ENCODE data around the gene PDE8A. TPM values are rescaled to one million over a fixed set of nuclear protein-coding genes. Genes with fewer than 3 reads are reported as not detected.

The PDE8A gene
- total RNA-seq, 1 donor from 2014 or later, result 32.3 TPM

DNA sequence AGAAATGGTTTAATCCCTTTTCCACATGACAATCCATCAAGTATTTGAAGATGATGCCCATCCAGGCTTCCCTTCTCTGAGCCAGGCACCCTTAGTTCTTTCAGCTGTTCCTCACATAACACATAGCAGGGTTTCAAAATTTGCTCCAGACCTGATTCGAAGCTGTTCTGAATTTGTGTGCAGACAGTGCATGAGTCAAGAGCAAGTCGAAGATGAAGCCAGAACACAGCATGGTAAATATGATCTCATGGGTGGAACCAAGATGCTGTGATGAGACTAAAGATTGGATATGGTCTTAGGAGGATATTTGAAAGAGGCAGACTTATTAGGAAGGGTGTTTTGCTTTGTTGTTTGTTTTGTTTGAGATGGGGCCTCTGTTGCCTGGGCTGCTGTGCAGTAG, 32.6 kb upstream of the PDE8A start:
- intact Hi-C loops (cut with micrococcal nuclease), result no loop called here
- peaks cover 6% of the 10 kb centered on the region for H3K27me3 Mint-ChIP-seq
- ChIA-PET CTCF (no interaction called here), POLR2A (no interaction called here)
- no peaks in the 10 kb centered on the region for H3K36me3 Mint-ChIP-seq (ENCODE audit: low read depth)
- no peaks in the 10 kb centered on the region for H3K9me3 Mint-ChIP-seq
- ATAC-seq (ENCODE audit: low read depth) (no peak), DNase-seq (no peak)
- no peak overlapping the region for H3K4me3 Mint-ChIP-seq
- TF ChIP-seq, protein P1, sequence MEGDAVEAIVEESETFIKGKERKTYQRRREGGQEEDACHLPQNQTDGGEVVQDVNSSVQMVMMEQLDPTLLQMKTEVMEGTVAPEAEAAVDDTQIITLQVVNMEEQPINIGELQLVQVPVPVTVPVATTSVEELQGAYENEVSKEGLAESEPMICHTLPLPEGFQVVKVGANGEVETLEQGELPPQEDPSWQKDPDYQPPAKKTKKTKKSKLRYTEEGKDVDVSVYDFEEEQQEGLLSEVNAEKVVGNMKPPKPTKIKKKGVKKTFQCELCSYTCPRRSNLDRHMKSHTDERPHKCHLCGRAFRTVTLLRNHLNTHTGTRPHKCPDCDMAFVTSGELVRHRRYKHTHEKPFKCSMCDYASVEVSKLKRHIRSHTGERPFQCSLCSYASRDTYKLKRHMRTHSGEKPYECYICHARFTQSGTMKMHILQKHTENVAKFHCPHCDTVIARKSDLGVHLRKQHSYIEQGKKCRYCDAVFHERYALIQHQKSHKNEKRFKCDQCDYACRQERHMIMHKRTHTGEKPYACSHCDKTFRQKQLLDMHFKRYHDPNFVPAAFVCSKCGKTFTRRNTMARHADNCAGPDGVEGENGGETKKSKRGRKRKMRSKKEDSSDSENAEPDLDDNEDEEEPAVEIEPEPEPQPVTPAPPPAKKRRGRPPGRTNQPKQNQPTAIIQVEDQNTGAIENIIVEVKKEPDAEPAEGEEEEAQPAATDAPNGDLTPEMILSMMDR (IDR thresholded peaks at IDR 0.05), result no peak
- no peak overlapping the region for H3K27ac Mint-ChIP-seq
- no peaks in the 10 kb centered on the region for H3K4me1 Mint-ChIP-seq

DNA sequence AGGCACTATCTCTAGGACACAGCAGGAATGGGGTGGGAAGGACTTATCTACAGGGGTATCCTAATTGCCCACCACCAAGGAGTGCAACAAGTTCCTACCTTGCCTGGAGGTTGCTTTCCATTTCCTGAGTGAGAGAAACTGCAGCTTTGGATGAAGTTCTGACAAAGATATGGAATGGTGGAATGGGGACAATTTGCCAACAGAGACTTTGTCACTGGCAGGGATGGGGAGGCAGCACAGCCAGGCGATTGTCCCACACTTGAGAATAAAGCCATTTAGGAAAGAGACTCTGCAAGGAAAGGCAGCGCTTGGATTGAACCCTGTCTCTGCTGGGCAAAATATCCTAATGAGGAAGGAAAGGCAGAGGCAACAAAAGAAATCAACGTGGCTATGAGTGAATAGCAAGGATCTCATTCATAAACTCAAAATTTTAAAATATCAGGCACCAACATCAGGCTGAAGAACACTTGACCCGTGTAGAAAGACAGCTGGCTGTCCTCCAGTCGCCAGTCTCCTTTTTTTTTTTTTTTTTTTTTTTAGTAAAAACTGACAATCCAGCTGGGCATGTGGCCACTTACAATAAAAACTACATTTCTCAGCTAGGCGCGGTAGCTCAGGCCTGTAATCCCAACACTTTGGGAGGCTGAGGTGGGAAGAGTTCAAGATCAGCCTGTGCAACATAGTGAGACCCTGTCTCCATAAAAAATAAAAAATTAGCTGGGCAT, 31.6 kb upstream of the PDE8A start:
- Mint-ChIP-seq H3K9me3 (no peaks in the 10 kb centered on the region), H3K27me3 (peaks cover 6% of the 10 kb centered on the region), H3K36me3 (ENCODE audit: low read depth) (no peaks in the 10 kb centered on the region), H3K4me3 (no peak overlapping the region), H3K27ac (no peak overlapping the region), H3K4me1 (no peaks in the 10 kb centered on the region)
- TF ChIP-seq, protein P1 (IDR thresholded peaks at IDR 0.05), result no peak
- ChIA-PET CTCF (no interaction called here), POLR2A (no interaction called here)
- intact Hi-C loops (cut with micrococcal nuclease), result no loop called here
- ATAC-seq (ENCODE audit: low read depth) (no peak), DNase-seq (no peak)

DNA sequence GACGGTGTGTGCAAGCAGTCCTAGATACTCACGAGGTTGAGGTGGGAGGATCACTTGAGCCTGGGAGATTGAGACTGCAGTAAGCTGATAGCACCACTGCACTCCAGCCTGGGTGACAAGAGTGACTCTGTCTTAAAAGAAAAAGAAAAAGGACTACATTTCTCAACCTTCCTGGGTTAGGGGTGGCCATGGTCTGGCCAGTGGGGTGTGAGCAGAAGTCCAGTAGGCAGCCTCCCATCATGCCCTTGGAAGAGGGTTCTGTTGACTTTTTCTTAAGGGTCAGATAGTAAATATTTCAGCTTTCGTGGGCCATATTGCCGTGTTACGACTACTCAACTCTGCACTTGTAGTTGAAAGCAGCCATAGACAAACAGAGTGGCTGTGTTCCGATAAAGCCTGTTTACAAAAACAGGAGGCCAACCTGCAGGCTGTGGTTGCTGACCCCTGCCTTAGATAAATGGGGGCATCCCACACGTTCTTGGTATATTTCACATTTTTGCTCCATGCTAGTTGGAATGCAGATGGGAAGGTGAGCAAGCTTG, 31.0 kb upstream of the PDE8A start:
- intact Hi-C loops (cut with micrococcal nuclease), result no loop called here
- Mint-ChIP-seq H3K36me3 (ENCODE audit: low read depth) (no peaks in the 10 kb centered on the region), H3K4me1 (peaks cover 2% of the 10 kb centered on the region), H3K27ac (no peak overlapping the region), H3K27me3 (peaks cover 6% of the 10 kb centered on the region), H3K4me3 (no peak overlapping the region), H3K9me3 (no peaks in the 10 kb centered on the region)
- ChIA-PET CTCF (no interaction called here), POLR2A (no interaction called here)
- DNase-seq (no peak), ATAC-seq (ENCODE audit: low read depth) (no peak)
- TF ChIP-seq, protein P1 (IDR thresholded peaks at IDR 0.05), result no peak

DNA sequence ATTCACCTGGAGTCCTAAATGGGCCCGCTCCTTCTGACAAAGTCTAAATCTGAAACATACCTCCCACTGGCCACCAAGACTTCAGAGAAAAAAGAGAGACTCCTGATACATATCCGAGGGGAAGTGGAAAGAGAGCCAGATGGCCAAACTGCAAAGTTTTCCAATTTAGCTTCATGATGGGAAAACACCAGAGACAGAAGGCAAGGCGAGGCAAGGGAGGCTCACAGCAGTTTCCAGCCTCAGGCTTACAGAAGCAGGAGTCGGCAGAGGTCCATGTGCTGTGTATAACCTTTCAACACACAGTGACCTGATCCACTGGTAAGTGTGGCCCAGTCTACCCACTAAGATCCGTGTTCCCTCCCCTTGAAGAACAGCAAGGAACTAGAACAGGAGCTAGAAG, 29.9 kb upstream of the PDE8A start:
- no peak overlapping the region for H3K27ac Mint-ChIP-seq
- no peak for DNase-seq
- no peak overlapping the region for H3K4me3 Mint-ChIP-seq
- H3K4me1 Mint-ChIP-seq, result peaks cover 7% of the 10 kb centered on the region
- no peaks in the 10 kb centered on the region for H3K36me3 Mint-ChIP-seq (ENCODE audit: low read depth)
- ChIA-PET POLR2A (no interaction called here), CTCF (no interaction called here)
- intact Hi-C loops (cut with micrococcal nuclease), result no loop called here
- ATAC-seq (ENCODE audit: low read depth), result no peak
- H3K9me3 Mint-ChIP-seq, result no peaks in the 10 kb centered on the region
- H3K27me3 Mint-ChIP-seq, result peaks cover 4% of the 10 kb centered on the region
- TF ChIP-seq, protein P1 (IDR thresholded peaks at IDR 0.05), result no peak

DNA sequence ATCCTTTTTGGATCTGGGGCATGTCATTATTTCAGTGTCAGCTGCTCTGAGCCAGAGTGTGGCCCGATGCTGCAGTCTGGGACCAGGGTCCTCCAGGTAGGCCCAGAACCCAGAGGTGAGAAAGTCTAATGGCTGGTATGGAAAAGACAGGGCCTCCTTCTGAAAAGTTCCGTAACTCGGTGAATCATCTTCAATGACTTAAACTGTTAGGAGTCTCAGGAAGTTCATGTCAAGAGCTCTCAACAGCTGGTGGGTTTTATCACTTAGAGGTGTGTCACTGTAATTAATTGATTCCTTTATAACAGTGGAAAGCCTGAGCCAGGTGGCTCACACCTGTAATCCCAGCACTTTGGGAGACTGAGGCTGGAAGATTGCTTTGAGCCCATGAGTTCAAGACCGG, 28.5 kb upstream of the PDE8A start:
- no peak overlapping the region for H3K27ac Mint-ChIP-seq
- ChIA-PET CTCF (interaction anchor here (0.9 to 1.2 kb wide), 2 partner anchors 26 to 91 kb away, joined by 3 to 7 read pairs; no protein-coding TSS in a partner anchor), POLR2A (no interaction called here)
- DNase-seq (no peak), ATAC-seq (ENCODE audit: low read depth) (no peak)
- no peaks in the 10 kb centered on the region for H3K36me3 Mint-ChIP-seq (ENCODE audit: low read depth)
- no peaks in the 10 kb centered on the region for H3K9me3 Mint-ChIP-seq
- H3K4me3 Mint-ChIP-seq, result no peak overlapping the region
- TF ChIP-seq, protein P1 (IDR thresholded peaks at IDR 0.05), result no peak
- H3K27me3 Mint-ChIP-seq, result peaks cover 11% of the 10 kb centered on the region
- intact Hi-C loops (cut with micrococcal nuclease), result no loop called here
- H3K4me1 Mint-ChIP-seq, result peaks cover 7% of the 10 kb centered on the region

All from activated B cell treated with CpG ODN at 0.5 μM for 24 hours (primary cell).